ENCODE data around the gene SMYD3.

DNA sequence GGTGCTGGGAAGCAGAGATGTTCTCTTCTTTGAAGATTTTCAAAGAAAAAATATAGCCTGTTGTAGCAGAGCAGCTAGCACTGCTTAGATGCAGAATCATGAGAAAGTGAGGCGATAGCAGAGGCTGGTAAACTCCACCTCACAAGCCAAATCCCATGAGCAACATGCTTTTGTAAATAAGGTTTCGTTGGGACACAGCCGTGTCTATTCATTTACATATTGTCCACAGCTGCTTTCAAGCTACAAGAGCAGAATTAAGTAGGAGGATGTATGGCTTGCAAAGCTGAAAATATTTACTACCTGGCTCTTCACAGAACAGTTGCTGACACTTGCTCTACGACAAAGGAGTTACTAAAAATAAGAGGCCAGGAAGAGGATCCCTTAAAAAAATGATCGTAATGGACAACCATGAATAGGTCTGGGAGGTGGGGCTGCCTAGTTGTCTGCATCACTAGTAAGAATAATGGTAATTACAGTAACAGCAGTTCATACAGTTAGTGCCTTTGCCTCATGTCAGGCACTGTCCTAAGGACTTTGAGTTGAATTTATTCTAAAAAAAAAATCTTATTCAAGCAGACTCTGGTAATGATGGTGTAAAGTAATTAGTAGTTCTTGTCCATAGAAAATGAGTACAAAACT, 730.3 kb downstream of the SMYD3 start:
- TF ChIP-seq TAF1 (IDR thresholded peaks at IDR 0.05; ENCODE audit: borderline replicate concordance, insufficient read depth, low read length), result no peak
- no peak for TF ChIP-seq POLR2AphosphoS5 (IDR thresholded peaks at IDR 0.05; ENCODE audit: low read depth, low read length)
- TF ChIP-seq, protein P1, sequence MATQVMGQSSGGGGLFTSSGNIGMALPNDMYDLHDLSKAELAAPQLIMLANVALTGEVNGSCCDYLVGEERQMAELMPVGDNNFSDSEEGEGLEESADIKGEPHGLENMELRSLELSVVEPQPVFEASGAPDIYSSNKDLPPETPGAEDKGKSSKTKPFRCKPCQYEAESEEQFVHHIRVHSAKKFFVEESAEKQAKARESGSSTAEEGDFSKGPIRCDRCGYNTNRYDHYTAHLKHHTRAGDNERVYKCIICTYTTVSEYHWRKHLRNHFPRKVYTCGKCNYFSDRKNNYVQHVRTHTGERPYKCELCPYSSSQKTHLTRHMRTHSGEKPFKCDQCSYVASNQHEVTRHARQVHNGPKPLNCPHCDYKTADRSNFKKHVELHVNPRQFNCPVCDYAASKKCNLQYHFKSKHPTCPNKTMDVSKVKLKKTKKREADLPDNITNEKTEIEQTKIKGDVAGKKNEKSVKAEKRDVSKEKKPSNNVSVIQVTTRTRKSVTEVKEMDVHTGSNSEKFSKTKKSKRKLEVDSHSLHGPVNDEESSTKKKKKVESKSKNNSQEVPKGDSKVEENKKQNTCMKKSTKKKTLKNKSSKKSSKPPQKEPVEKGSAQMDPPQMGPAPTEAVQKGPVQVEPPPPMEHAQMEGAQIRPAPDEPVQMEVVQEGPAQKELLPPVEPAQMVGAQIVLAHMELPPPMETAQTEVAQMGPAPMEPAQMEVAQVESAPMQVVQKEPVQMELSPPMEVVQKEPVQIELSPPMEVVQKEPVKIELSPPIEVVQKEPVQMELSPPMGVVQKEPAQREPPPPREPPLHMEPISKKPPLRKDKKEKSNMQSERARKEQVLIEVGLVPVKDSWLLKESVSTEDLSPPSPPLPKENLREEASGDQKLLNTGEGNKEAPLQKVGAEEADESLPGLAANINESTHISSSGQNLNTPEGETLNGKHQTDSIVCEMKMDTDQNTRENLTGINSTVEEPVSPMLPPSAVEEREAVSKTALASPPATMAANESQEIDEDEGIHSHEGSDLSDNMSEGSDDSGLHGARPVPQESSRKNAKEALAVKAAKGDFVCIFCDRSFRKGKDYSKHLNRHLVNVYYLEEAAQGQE (IDR thresholded peaks at IDR 0.05; ENCODE audit: insufficient read depth in 1 of 2, low read depth in 2 of 2, low read length in 2 of 2), result no peak
- no peak for TF ChIP-seq SIN3A (IDR thresholded peaks at IDR 0.05; ENCODE audit: borderline replicate concordance, insufficient read depth, low read length)
- TF ChIP-seq FOXP2 (optimal IDR thresholded peaks at IDR 0.05; ENCODE audit: borderline replicate concordance, extremely low read depth, extremely low read length, insufficient read depth), result no peak
